HepG2 (cell line): Measurements from ENCODE around the gene MCAT. TPM values are rescaled to one million over a fixed set of nuclear protein-coding genes. Genes with fewer than 3 reads are reported as not detected.

Experiments
- DDIT3 ChIP-seq: sonication (generic); formaldehyde crosslinking; IDR thresholded peaks from 2 replicates; pipeline ENCODE4 v1.4.0; 2020; ENCODE audit warnings: mild to moderate bottlenecking, missing genetic modification reagents
- NFIC ChIP-seq: IDR thresholded peaks from 2 replicates; pipeline ENCODE4 v1.6.1; 2012; ENCODE audit warnings: mild to moderate bottlenecking, low read length, inconsistent platforms
- NPAS2 ChIP-seq: sonication (generic); formaldehyde crosslinking; IDR thresholded peaks from 2 replicates; pipeline ENCODE4 v1.8.0; 2022; ENCODE audit warnings: mild to moderate bottlenecking, missing genetic modification reagents, borderline replicate concordance
- PHF8 ChIP-seq: sonication (generic); formaldehyde crosslinking; IDR thresholded peaks from 2 replicates; pipeline ENCODE4 v1.5.0; 2020; ENCODE audit warnings: missing genetic modification reagents
- POLR2AphosphoS2 ChIP-seq: IDR thresholded peaks from 2 replicates; pipeline ENCODE4 v1.6.1; 2011; ENCODE audit warnings: low read depth, low read length, improper control_type of control experiment
- RFX5 ChIP-seq: IDR thresholded peaks from 2 replicates; pipeline ENCODE4 v1.6.1; 2011; ENCODE audit warnings: low read depth, low read length, improper control_type of control experiment
- SNAPC4 ChIP-seq: sonication (generic); formaldehyde crosslinking; IDR thresholded peaks from 2 replicates; pipeline ENCODE4 v1.4.0; 2020; ENCODE audit warnings: mild to moderate bottlenecking, missing genetic modification reagents
- SRSF9 ChIP-seq: fragments of 200-400 bp; formaldehyde crosslinking; IDR thresholded peaks from 2 replicates; pipeline ENCODE4 v1.6.1; 2018; ENCODE audit warnings: borderline replicate concordance, mild to moderate bottlenecking, low read depth, low read length; ENCODE audit not compliant: insufficient read depth, poor library complexity, severe bottlenecking
- ZFP36 ChIP-seq: fragments of 150-350 bp; IDR thresholded peaks from 2 replicates; pipeline ENCODE4 v1.6.1; 2018; ENCODE audit warnings: borderline replicate concordance, low read length, low read depth; ENCODE audit not compliant: partially characterized antibody
- ZMYM2 ChIP-seq: sonication (generic); formaldehyde crosslinking; IDR thresholded peaks from 2 replicates; pipeline ENCODE4 v1.8.0; 2022; ENCODE audit warnings: mild to moderate bottlenecking, missing genetic modification reagents
- ZNF343 ChIP-seq: sonication (generic); formaldehyde crosslinking; IDR thresholded peaks from 2 replicates; pipeline ENCODE4 v1.4.0; 2020; ENCODE audit warnings: mild to moderate bottlenecking, missing genetic modification reagents
- ZNF382 ChIP-seq: sonication (generic); formaldehyde crosslinking; IDR thresholded peaks from 2 replicates; pipeline ENCODE4 v1.5.0; 2020; ENCODE audit warnings: missing genetic modification reagents, mild to moderate bottlenecking, borderline replicate concordance
- ZNF552 ChIP-seq: sonication (generic); formaldehyde crosslinking; IDR thresholded peaks from 2 replicates; pipeline ENCODE4 v1.9.0; 2022; ENCODE audit warnings: missing genetic modification reagents, mild to moderate bottlenecking, borderline replicate concordance
- ZNF775 ChIP-seq: sonication (generic); formaldehyde crosslinking; IDR thresholded peaks from 2 replicates; pipeline ENCODE4 v1.4.0; 2020; ENCODE audit warnings: missing genetic modification reagents, mild to moderate bottlenecking, moderate library complexity, borderline replicate concordance
- polyA plus RNA-seq, 8 experiments: library from polyadenylated mRNA; depleted of rRNA in 3 of 8; stranded (reverse) in 7 of 8; unstranded in 1 of 8; fragments of >200 nt; fragmentation: Illumina TruSeq in 4 of 8; extraction: Trizol in 4 of 8; gene quantifications; 2 replicates each; pipeline versions ENCODE4 v1.2.1 to v1.2.3, GENCODE V29; 2011 to 2016; ENCODE audit warnings: low read depth in 4 of 8, missing spikeins in 1 of 8, mixed read lengths in 1 of 8; ENCODE audit not compliant: insufficient read depth in 1 of 8
- total RNA-seq, 5 experiments: library from RNA; depleted of rRNA; stranded (reverse); fragments of >200 nt; fragmentation: Illumina TruSeq; extraction: Trizol; gene quantifications; 2 replicates each; pipeline ENCODE4 v1.2.3, GENCODE V29; 2016; ENCODE audit warnings: low read depth in 1 of 5
- TF ChIP-seq, protein P1 (sequence below): sonication (generic); formaldehyde crosslinking; IDR thresholded peaks from 2 replicates; pipeline ENCODE4 v1.9.0; 2021; ENCODE audit warnings: missing genetic modification reagents, mild to moderate bottlenecking, borderline replicate concordance
- TF ChIP-seq, protein P2 (sequence below): sonication (generic); formaldehyde crosslinking; IDR thresholded peaks from 2 replicates; pipeline ENCODE4 v1.4.0; 2020; ENCODE audit warnings: low read depth, mild to moderate bottlenecking, missing genetic modification reagents
- TF ChIP-seq, protein P3 (sequence below): IDR thresholded peaks from 2 replicates; pipeline ENCODE4 v1.6.1; 2012; ENCODE audit warnings: low read length, improper control_type of control experiment

The MCAT gene
- total and polyA plus RNA-seq, 2 of the 13 experiments (the other 11 are each of a cell fraction or from before 2014, with no cell fraction given): 9.3 to 16.7 TPM

- TF ChIP-seq, protein P1, sequence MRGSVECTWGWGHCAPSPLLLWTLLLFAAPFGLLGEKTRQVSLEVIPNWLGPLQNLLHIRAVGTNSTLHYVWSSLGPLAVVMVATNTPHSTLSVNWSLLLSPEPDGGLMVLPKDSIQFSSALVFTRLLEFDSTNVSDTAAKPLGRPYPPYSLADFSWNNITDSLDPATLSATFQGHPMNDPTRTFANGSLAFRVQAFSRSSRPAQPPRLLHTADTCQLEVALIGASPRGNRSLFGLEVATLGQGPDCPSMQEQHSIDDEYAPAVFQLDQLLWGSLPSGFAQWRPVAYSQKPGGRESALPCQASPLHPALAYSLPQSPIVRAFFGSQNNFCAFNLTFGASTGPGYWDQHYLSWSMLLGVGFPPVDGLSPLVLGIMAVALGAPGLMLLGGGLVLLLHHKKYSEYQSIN (CRISPR knock-in tag): no peak
- TF ChIP-seq ZNF382 (CRISPR knock-in tag): no peak
- no peak for TF ChIP-seq SRSF9
- TF ChIP-seq SNAPC4: no peak
- no peak for TF ChIP-seq ZNF775 (CRISPR knock-in tag)
- no peak for TF ChIP-seq ZNF343 (CRISPR knock-in tag)
- peak; percentile 75 for TF ChIP-seq PHF8 (CRISPR knock-in tag)
- TF ChIP-seq, protein P2, sequence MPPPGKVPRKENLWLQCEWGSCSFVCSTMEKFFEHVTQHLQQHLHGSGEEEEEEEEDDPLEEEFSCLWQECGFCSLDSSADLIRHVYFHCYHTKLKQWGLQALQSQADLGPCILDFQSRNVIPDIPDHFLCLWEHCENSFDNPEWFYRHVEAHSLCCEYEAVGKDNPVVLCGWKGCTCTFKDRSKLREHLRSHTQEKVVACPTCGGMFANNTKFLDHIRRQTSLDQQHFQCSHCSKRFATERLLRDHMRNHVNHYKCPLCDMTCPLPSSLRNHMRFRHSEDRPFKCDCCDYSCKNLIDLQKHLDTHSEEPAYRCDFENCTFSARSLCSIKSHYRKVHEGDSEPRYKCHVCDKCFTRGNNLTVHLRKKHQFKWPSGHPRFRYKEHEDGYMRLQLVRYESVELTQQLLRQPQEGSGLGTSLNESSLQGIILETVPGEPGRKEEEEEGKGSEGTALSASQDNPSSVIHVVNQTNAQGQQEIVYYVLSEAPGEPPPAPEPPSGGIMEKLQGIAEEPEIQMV: peak; percentile 28; the same call in 1 of the 2 replicates
- no peak for TF ChIP-seq ZFP36
- no peak for TF ChIP-seq DDIT3 (CRISPR knock-in tag)
- no peak for TF ChIP-seq NPAS2
- TF ChIP-seq, protein P3, sequence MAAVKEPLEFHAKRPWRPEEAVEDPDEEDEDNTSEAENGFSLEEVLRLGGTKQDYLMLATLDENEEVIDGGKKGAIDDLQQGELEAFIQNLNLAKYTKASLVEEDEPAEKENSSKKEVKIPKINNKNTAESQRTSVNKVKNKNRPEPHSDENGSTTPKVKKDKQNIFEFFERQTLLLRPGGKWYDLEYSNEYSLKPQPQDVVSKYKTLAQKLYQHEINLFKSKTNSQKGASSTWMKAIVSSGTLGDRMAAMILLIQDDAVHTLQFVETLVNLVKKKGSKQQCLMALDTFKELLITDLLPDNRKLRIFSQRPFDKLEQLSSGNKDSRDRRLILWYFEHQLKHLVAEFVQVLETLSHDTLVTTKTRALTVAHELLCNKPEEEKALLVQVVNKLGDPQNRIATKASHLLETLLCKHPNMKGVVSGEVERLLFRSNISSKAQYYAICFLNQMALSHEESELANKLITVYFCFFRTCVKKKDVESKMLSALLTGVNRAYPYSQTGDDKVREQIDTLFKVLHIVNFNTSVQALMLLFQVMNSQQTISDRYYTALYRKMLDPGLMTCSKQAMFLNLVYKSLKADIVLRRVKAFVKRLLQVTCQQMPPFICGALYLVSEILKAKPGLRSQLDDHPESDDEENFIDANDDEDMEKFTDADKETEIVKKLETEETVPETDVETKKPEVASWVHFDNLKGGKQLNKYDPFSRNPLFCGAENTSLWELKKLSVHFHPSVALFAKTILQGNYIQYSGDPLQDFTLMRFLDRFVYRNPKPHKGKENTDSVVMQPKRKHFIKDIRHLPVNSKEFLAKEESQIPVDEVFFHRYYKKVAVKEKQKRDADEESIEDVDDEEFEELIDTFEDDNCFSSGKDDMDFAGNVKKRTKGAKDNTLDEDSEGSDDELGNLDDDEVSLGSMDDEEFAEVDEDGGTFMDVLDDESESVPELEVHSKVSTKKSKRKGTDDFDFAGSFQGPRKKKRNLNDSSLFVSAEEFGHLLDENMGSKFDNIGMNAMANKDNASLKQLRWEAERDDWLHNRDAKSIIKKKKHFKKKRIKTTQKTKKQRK: no peak
- no peak for TF ChIP-seq POLR2AphosphoS2
- no peak for TF ChIP-seq ZNF552
- no peak for TF ChIP-seq ZMYM2
- no peak for TF ChIP-seq RFX5
- no peak for TF ChIP-seq NFIC
Measured at GRCh38 chr22:43088984-43089717, 54.0 kb downstream of the MCAT start, which contains the start of gene TTLL1 (continued).
